Activated CD4-positive, alpha-beta T cell treated with anti-CD3 and anti-CD28 coated beads, Interleukin-2, amount 10 ng/mL, durations not matched to agents 24 days and 14 days (primary cell): Measurements from ENCODE around the gene PPP1R10. TPM values are rescaled to one million over a fixed set of nuclear protein-coding genes. Genes with fewer than 3 reads are reported as not detected.

Source experiments
- DNase-seq: peaks from one replicate; pipeline ENCODE4 v3.0.0; 2022
- H3K27ac Mint-ChIP-seq: one replicate; pipeline ENCODE4 v1.8.0; 2022; ENCODE audit warnings: mild to moderate bottlenecking, mixed read lengths
- H3K27me3 Mint-ChIP-seq: one replicate; pipeline ENCODE4 v1.8.0; 2022; ENCODE audit warnings: mixed read lengths
- H3K36me3 Mint-ChIP-seq: one replicate; pipeline ENCODE4 v1.8.0; 2022; ENCODE audit warnings: low read depth, mild to moderate bottlenecking, mixed read lengths
- H3K4me1 Mint-ChIP-seq: one replicate; pipeline ENCODE4 v1.8.0; 2021; ENCODE audit warnings: mixed read lengths
- H3K4me3 Mint-ChIP-seq: one replicate; pipeline ENCODE4 v1.8.0; 2022; ENCODE audit warnings: mild to moderate bottlenecking, moderate library complexity, mixed read lengths
- H3K9me3 Mint-ChIP-seq: one replicate; pipeline ENCODE4 v1.8.0; 2021; ENCODE audit warnings: mixed read lengths
- intact Hi-C: fragments of 100-400 bp; cut with micrococcal nuclease; formaldehyde crosslinking; loops from one replicate; pipeline ENCODE4 v1.15.1; 2023
- total RNA-seq: library from RNA; stranded (reverse); gene quantifications from 2 replicates; pipeline ENCODE4 v1.2.3, GENCODE V29; 2022

PPP1R10 gene
- total RNA-seq, 1 donor from 2014 or later = 107 TPM

DNA sequence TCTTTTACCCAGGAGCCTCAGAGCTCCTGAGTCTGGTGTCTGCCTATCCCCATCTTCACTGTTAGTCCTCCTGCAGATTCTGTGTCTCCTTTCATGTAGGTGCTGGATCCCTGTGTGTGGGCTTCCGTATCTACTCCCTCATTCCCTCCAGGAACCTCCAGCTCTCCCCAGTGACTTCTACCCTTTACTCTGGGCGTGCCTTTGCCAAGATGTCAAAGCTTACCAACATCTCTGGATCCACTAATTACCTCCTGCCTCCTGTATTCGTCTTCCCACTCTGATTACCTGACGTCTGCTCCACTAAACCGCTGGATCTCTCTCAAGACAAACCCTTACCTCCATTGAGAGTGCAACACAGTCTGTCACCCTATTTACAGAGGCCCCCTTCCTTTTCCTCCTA lies 27.7 kb upstream of the PPP1R10 start:
- Mint-ChIP-seq H3K4me3 (no peak overlapping the region), H3K27me3 (no peaks in the 10 kb centered on the region), H3K4me1 (peaks cover 36% of the 10 kb centered on the region), H3K27ac (peak overlapping the region; percentile 3), H3K36me3 (peaks cover 27% of the 10 kb centered on the region), H3K9me3 (no peaks in the 10 kb centered on the region)
- intact Hi-C loops = no loop called here
- no peak for DNase-seq

DNA sequence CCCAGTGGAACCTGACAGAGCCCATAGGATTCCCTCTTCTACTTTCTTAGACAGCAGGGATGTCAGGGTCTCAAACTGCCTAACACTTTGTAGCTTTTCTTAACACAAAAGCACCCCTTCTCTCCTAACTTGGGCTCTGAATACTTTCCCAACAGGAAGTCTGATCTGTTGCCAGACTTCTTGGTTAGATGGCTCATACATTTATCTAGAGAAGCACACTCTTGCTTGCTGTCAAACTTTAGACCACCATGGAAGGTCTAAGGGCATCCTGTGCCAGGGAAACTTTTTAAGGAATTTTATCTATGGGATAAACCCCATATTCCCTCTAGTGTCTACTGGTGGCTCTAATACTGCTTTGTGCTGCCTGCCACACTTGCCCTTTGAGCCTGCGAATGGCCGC lies 26.6 kb upstream of the PPP1R10 start:
- intact Hi-C loops = no loop called here
- H3K27me3 Mint-ChIP-seq = no peaks in the 10 kb centered on the region
- no peak for DNase-seq
- no peak overlapping the region for H3K27ac Mint-ChIP-seq
- no peak overlapping the region for H3K4me3 Mint-ChIP-seq
- H3K4me1 Mint-ChIP-seq = peaks cover 31% of the 10 kb centered on the region
- peaks cover 27% of the 10 kb centered on the region for H3K36me3 Mint-ChIP-seq
- H3K9me3 Mint-ChIP-seq = no peaks in the 10 kb centered on the region

DNA sequence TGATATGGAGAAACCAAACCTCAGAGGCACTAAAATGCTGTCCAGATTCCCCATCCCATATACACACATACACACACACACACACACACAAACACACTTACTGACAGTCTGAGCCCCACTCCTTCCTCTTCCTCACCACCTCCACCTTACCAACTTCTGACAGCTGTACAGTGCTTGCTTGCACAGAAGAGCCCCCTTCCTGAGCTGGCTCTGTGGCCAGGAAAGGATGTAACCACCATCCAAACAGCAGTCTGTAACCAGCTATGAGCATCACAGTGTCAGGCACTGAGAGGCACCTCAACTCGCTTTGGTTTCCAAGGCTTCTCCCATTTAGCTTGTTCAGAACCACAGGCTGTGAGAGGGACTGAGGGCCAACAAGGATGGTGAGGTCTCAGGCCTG lies 24.0 kb upstream of the PPP1R10 start:
- H3K4me3 Mint-ChIP-seq = no peak overlapping the region
- DNase-seq = peak; percentile 67
- no peaks in the 10 kb centered on the region for H3K9me3 Mint-ChIP-seq
- peaks cover 17% of the 10 kb centered on the region for H3K4me1 Mint-ChIP-seq
- peaks cover 32% of the 10 kb centered on the region for H3K36me3 Mint-ChIP-seq
- no peaks in the 10 kb centered on the region for H3K27me3 Mint-ChIP-seq
- intact Hi-C loops = no loop called here
- peak overlapping the region; percentile 64 for H3K27ac Mint-ChIP-seq

GRCh38 chr6:30640481-30640880 lies 23.4 kb upstream of the PPP1R10 start:
- H3K27ac Mint-ChIP-seq = no peak overlapping the region
- H3K36me3 Mint-ChIP-seq = peaks cover 38% of the 10 kb centered on the region
- H3K9me3 Mint-ChIP-seq = no peaks in the 10 kb centered on the region
- H3K27me3 Mint-ChIP-seq = no peaks in the 10 kb centered on the region
- DNase-seq = no peak
- H3K4me1 Mint-ChIP-seq = peaks cover 21% of the 10 kb centered on the region
- intact Hi-C loops = no loop called here
- H3K4me3 Mint-ChIP-seq = no peak overlapping the region

DNA sequence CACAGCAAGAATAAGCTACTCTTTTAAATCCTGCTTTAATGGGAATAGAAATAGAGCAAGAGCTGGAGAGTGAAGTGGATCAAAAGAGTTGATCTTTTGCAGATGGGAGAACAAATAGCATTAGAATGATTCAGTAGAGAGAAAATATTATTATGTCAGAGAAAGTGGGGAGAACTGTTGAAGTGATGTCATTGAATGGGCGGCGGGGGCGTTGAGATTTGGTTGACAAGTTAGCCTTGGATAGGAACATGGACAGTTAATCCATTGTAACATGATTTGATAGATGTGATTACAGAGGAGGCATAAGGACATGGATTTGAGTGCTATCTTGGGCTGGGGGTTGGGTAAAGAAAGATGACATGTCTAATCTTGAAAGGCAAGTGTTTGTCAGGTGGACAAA lies 18.8 kb upstream of the PPP1R10 start:
- Mint-ChIP-seq H3K9me3 (no peaks in the 10 kb centered on the region), H3K27me3 (no peaks in the 10 kb centered on the region), H3K36me3 (peaks cover 35% of the 10 kb centered on the region), H3K27ac (no peak overlapping the region), H3K4me1 (peaks cover 9% of the 10 kb centered on the region), H3K4me3 (no peak overlapping the region)
- no peak for DNase-seq
- intact Hi-C loops = no loop called here

- Mint-ChIP-seq H3K27ac (peak within 1 kb of the TSS; percentile 95), H3K9me3 (no peaks in the 10 kb centered on the region), H3K4me1 (peaks cover 21% of the 10 kb centered on the region), H3K4me3 (peak within 1 kb of the TSS; percentile 91), H3K36me3 (peaks cover 47% of the 10 kb centered on the region), H3K27me3 (no peaks in the 10 kb centered on the region)
- intact Hi-C loops = loop anchor here (1.0 to 2.0 kb wide), 2 partner anchors 9 to 20 kb away; partner anchors contain the start of genes C6orf136, MRPS18B and PPP1R10
- peak; percentile 97 for DNase-seq
These were observed 9.7 kb upstream of the PPP1R10 start, which contains the start of gene ATAT1 for GRCh38 chr6:30626484-30627366. Gene ATAT1 (plus strand): TSS chr6:30626874.

GRCh38 chr6:30625511-30625910 lies 8.5 kb upstream of the PPP1R10 start:
- H3K27me3 Mint-ChIP-seq = no peaks in the 10 kb centered on the region
- DNase-seq = no peak
- no peak overlapping the region for H3K4me3 Mint-ChIP-seq
- H3K4me1 Mint-ChIP-seq = peaks cover 22% of the 10 kb centered on the region
- peaks cover 47% of the 10 kb centered on the region for H3K36me3 Mint-ChIP-seq
- intact Hi-C loops = no loop called here
- no peak overlapping the region for H3K27ac Mint-ChIP-seq
- no peaks in the 10 kb centered on the region for H3K9me3 Mint-ChIP-seq

DNA sequence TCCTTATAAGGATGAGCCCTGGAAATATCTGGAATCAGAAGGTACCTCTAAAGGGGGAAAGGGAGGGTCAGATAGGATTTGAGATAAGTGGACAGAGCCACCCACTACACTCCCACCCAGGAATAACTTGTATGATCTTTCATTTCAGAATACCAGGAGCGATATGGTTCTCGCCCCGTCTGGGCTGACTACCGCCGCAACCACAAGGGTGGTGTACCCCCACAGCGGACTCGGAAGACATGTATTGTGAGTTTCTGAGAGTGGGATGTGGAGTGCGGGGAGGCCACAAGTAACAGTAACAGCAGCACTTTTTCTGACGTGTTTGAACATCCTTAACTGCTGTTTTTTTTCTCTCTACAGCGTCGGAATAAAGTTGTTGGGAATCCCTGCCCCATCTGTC lies 2.5 kb upstream of the PPP1R10 start:
- intact Hi-C loops = loop anchor here (5.0 to 10.0 kb wide), 3 partner anchors 193 to 555 kb away; partner anchors contain the start of genes CCHCR1, POLR1H, PPP1R11 and TCF19
- Mint-ChIP-seq H3K27me3 (peaks cover 6% of the 10 kb centered on the region), H3K4me1 (peaks cover 23% of the 10 kb centered on the region), H3K9me3 (no peaks in the 10 kb centered on the region), H3K27ac (peak overlapping the region; percentile 3), H3K4me3 (peak overlapping the region; percentile 90), H3K36me3 (peaks cover 61% of the 10 kb centered on the region)
- DNase-seq = no peak

GRCh38 chr6:30618270-30618797 lies 1.3 kb upstream of the PPP1R10 start:
- H3K27ac Mint-ChIP-seq = peak overlapping the region; percentile 92
- peak overlapping the region; percentile 90 for H3K4me3 Mint-ChIP-seq
- peaks cover 33% of the 10 kb centered on the region for H3K4me1 Mint-ChIP-seq
- H3K9me3 Mint-ChIP-seq = no peaks in the 10 kb centered on the region
- peak; percentile 69 for DNase-seq
- H3K27me3 Mint-ChIP-seq = peaks cover 6% of the 10 kb centered on the region
- peaks cover 67% of the 10 kb centered on the region for H3K36me3 Mint-ChIP-seq
- intact Hi-C loops = loop anchor here (5.0 to 10.0 kb wide), 3 partner anchors 194 to 554 kb away; partner anchors contain the start of genes CCHCR1, POLR1H, PPP1R11 and TCF19

DNA sequence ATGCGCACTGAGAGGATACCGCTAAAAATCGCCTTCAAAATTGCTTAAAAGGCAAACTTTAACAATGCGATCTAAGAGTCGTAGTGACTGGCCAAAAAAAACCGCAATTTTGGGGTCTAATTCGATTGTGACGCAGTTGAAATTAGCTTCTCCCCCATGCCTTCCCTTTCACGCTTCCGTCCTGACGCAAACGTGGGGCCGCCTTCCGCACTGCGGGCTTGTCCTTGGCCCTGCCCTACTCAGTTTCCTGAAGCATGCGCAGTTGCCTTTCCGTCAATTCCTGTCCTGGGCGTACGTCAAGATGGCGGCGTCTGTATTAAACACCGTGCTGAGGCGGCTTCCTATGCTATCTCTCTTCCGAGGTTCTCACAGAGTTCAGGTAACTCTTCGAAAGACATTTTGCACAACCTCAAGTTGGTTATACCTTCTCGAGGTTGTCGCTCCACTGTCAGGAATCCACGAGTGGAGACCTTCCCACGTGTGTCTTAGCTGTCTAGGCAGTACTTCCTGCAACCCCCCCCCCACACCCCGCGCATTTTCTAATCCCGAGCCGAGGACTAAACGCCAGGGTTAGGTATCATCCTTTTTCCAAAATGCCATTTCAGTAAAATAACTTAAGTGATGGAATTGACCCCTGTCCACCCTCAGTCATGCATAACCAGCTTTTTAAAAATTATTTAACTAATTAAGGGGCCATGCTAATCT lies 674 bp upstream of the PPP1R10 start, which contains the start of gene MRPS18B:
Gene MRPS18B (plus strand): TSS at position 276 of the 705 bp plus-strand sequence. CDS start 26 bp downstream, at position 302.
- intact Hi-C loops = loop anchor here (1.0 to 10.0 kb wide), 12 partner anchors 9 to 553 kb away; partner anchors contain the start of genes ATAT1, C6orf136, CCHCR1 and DHX16
- Mint-ChIP-seq H3K9me3 (no peaks in the 10 kb centered on the region), H3K27me3 (peaks cover 6% of the 10 kb centered on the region), H3K36me3 (peaks cover 66% of the 10 kb centered on the region), H3K4me1 (peaks cover 39% of the 10 kb centered on the region), H3K27ac (peak within 1 kb of the TSS; percentile 92), H3K4me3 (peak within 1 kb of the TSS; percentile 90)
- peak; percentile 99 for DNase-seq

GRCh38 chr6:30615958-30616810 lies 859 bp downstream of the PPP1R10 start:
- Mint-ChIP-seq H3K4me3 (peak overlapping the region; percentile 90), H3K27ac (peak overlapping the region; percentile 92), H3K9me3 (no peaks in the 10 kb centered on the region), H3K27me3 (peaks cover 6% of the 10 kb centered on the region), H3K4me1 (peaks cover 48% of the 10 kb centered on the region), H3K36me3 (peaks cover 68% of the 10 kb centered on the region)
- intact Hi-C loops = loop anchor here (1.0 to 10.0 kb wide), 6 partner anchors 45 to 551 kb away; partner anchors contain the start of genes ABCF1, CCHCR1, DHX16 and FLOT1
- peak; percentile 80 for DNase-seq

- peaks cover 6% of the 10 kb centered on the region for H3K27me3 Mint-ChIP-seq
- H3K27ac Mint-ChIP-seq = peak overlapping the region; percentile 92
- peak overlapping the region; percentile 90 for H3K4me3 Mint-ChIP-seq
- intact Hi-C loops = loop anchor here (1.0 to 10.0 kb wide), 4 partner anchors 44 to 551 kb away; partner anchors contain the start of genes ABCF1, CCHCR1, POLR1H and PPP1R11
- DNase-seq = peak; percentile 82
- H3K36me3 Mint-ChIP-seq = peaks cover 69% of the 10 kb centered on the region
- no peaks in the 10 kb centered on the region for H3K9me3 Mint-ChIP-seq
- H3K4me1 Mint-ChIP-seq = peaks cover 54% of the 10 kb centered on the region
These were observed 1.7 kb downstream of the PPP1R10 start for GRCh38 chr6:30615219-30615957.
